H9 (cell line): ENCODE measurements around the gene DPH5. TPM values are rescaled to one million over a fixed set of nuclear protein-coding genes. Genes with fewer than 3 reads are reported as not detected.

ENCODE experiments used
- DNase-seq: peaks from one replicate; pipeline ENCODE4 v3.0.0-alpha.2; 2017
- H2AFZ ChIP-seq: one replicate; pipeline ENCODE4 v1.6.1; 2013; ENCODE audit warnings: mild to moderate bottlenecking, low read length, control low read depth, moderate library complexity
- H2AK5ac ChIP-seq: 2 replicates; pipeline ENCODE4 v1.6.1; 2013; ENCODE audit warnings: low read length, control low read depth, mixed read lengths; ENCODE audit not compliant: insufficient read length
- H2BK120ac ChIP-seq: one replicate; pipeline ENCODE4 v1.6.1; 2013; ENCODE audit warnings: low read depth, mild to moderate bottlenecking, low read length, control low read depth, inconsistent platforms; ENCODE audit not compliant: poor library complexity, severe bottlenecking
- H2BK12ac ChIP-seq: 2 replicates; pipeline ENCODE4 v1.6.1; 2013; ENCODE audit warnings: low read length, control low read depth, mixed read lengths, low read depth; ENCODE audit not compliant: insufficient read length
- H2BK15ac ChIP-seq: 2 replicates; pipeline ENCODE4 v1.6.1; 2013; ENCODE audit warnings: low read depth, low read length, control low read depth
- H2BK20ac ChIP-seq: one replicate; pipeline ENCODE4 v1.6.1; 2013; ENCODE audit warnings: low read depth, mild to moderate bottlenecking, low read length, control low read depth, inconsistent platforms; ENCODE audit not compliant: poor library complexity, severe bottlenecking
- H2BK5ac ChIP-seq: 2 replicates; pipeline ENCODE4 v1.6.1; 2013; ENCODE audit warnings: low read length, control low read depth, mixed read lengths; ENCODE audit not compliant: insufficient read length
- H3K14ac ChIP-seq: 2 replicates; pipeline ENCODE4 v1.6.1; 2013; ENCODE audit warnings: low read length, control low read depth; ENCODE audit not compliant: insufficient read depth
- H3K18ac ChIP-seq: 2 replicates; pipeline ENCODE4 v1.6.1; 2013; ENCODE audit warnings: low read depth, mild to moderate bottlenecking, mixed read lengths, low read length, control low read depth; ENCODE audit not compliant: insufficient read length
- H3K23ac ChIP-seq: 2 replicates; pipeline ENCODE4 v1.6.1; 2013; ENCODE audit warnings: low read length, control low read depth, mixed read lengths, low read depth; ENCODE audit not compliant: insufficient read length
- H3K23me2 ChIP-seq: 2 replicates; pipeline ENCODE4 v1.6.1; 2013; ENCODE audit warnings: low read depth, mild to moderate bottlenecking, mixed read lengths, low read length, control low read depth; ENCODE audit not compliant: insufficient read length, poor library complexity, severe bottlenecking
- H3K27ac ChIP-seq: 2 replicates; pipeline ENCODE4 v1.5.1; 2013; ENCODE audit warnings: low read length, control low read depth, mixed read lengths, low read depth; ENCODE audit not compliant: insufficient read length
- H3K27me3 ChIP-seq: 2 replicates; pipeline ENCODE4 v1.6.1; 2013; ENCODE audit warnings: low read length, control low read depth, inconsistent platforms; ENCODE audit not compliant: insufficient read depth
- H3K4ac ChIP-seq: 2 replicates; pipeline ENCODE4 v1.6.1; 2013; ENCODE audit warnings: low read depth, mild to moderate bottlenecking, control low read depth, inconsistent platforms, low read length, moderate library complexity
- H3K4me1 ChIP-seq: 2 replicates; pipeline ENCODE4 v1.6.1; 2013; ENCODE audit warnings: low read length, control low read depth, inconsistent platforms; ENCODE audit not compliant: insufficient read depth
- H3K4me2 ChIP-seq: 2 replicates; pipeline ENCODE4 v1.6.1; 2013; ENCODE audit warnings: low read length, control low read depth, mixed read lengths; ENCODE audit not compliant: insufficient read length, insufficient read depth
- H3K56ac ChIP-seq: 2 replicates; pipeline ENCODE4 v1.6.1; 2013; ENCODE audit warnings: low read depth, mild to moderate bottlenecking, mixed read lengths, low read length, control low read depth; ENCODE audit not compliant: insufficient read length
- H3K79me1 ChIP-seq: 2 replicates; pipeline ENCODE4 v1.6.1; 2013; ENCODE audit warnings: low read depth, mild to moderate bottlenecking, moderate library complexity, low read length, control low read depth, inconsistent platforms; ENCODE audit not compliant: insufficient read depth, poor library complexity, severe bottlenecking
- H3K79me2 ChIP-seq: 2 replicates; pipeline ENCODE4 v1.6.1; 2013; ENCODE audit warnings: low read length, control low read depth, inconsistent platforms; ENCODE audit not compliant: insufficient read depth
- H3K9ac ChIP-seq: 2 replicates; pipeline ENCODE4 v1.6.1; 2013; ENCODE audit warnings: low read length, control low read depth, mixed read lengths; ENCODE audit not compliant: insufficient read length; ENCODE audit errors: extremely low read depth
- H3K9me3 ChIP-seq: one replicate; pipeline ENCODE4 v1.6.1; 2013; ENCODE audit warnings: low read depth, low read length, inconsistent platforms; ENCODE audit not compliant: control insufficient read depth
- H3T11ph ChIP-seq: one replicate; pipeline ENCODE4 v1.6.1; 2013; ENCODE audit warnings: mild to moderate bottlenecking, low read length, control low read depth, inconsistent platforms
- H4K20me1 ChIP-seq: one replicate; pipeline ENCODE4 v1.6.1; 2013; ENCODE audit not compliant: control insufficient read depth, insufficient read length, insufficient read depth
- H4K5ac ChIP-seq: 2 replicates; pipeline ENCODE4 v1.6.1; 2013; ENCODE audit warnings: low read depth, mild to moderate bottlenecking, mixed read lengths, low read length, control low read depth; ENCODE audit not compliant: insufficient read length
- H4K8ac ChIP-seq: replicated peaks from 2 replicates; pipeline ENCODE4 v1.6.1; 2013; ENCODE audit warnings: low read length, control low read depth, mixed read lengths, low read depth; ENCODE audit not compliant: insufficient read length
- H4K91ac ChIP-seq: 2 replicates; pipeline ENCODE4 v1.6.1; 2013; ENCODE audit warnings: low read depth, mild to moderate bottlenecking, moderate library complexity, mixed read lengths, low read length, control low read depth; ENCODE audit not compliant: insufficient read length
- H3K27ac Mint-ChIP-seq, 3 experiments: 2 replicates in 2 of 3; 3 replicates in 1 of 3; pipeline ENCODE4 v1.8.0; 2020 to 2021; ENCODE audit warnings: mixed read lengths in 3 of 3, mild to moderate bottlenecking in 1 of 3, moderate library complexity in 1 of 3
- H3K27me3 Mint-ChIP-seq: 2 replicates; pipeline ENCODE4 v1.8.0; 2021; ENCODE audit warnings: low read depth, mild to moderate bottlenecking, moderate library complexity, mixed read lengths
- H3K36me3 Mint-ChIP-seq, 3 experiments: 2 replicates in 2 of 3; 3 replicates in 1 of 3; pipeline ENCODE4 v1.8.0; 2020 to 2021; ENCODE audit warnings: low read depth in 3 of 3, mixed read lengths in 3 of 3; ENCODE audit not compliant: insufficient read depth in 1 of 3
- H3K4me1 Mint-ChIP-seq, 2 experiments: 2 replicates each; pipeline ENCODE4 v1.8.0; 2020; ENCODE audit warnings: mixed read lengths in 2 of 2
- H3K4me3 Mint-ChIP-seq, 2 experiments: 2 replicates in 1 of 2; 3 replicates in 1 of 2; pipeline ENCODE4 v1.8.0; 2020 to 2021; ENCODE audit warnings: mild to moderate bottlenecking in 2 of 2, mixed read lengths in 2 of 2, moderate library complexity in 1 of 2
- H3K9me3 Mint-ChIP-seq, 2 experiments: 2 replicates in 1 of 2; 3 replicates in 1 of 2; pipeline ENCODE4 v1.8.0; 2020; ENCODE audit warnings: mild to moderate bottlenecking in 2 of 2, mixed read lengths in 2 of 2, moderate library complexity in 1 of 2
- CTCF ChIP-seq: fragments of 200-600 bp; sonication (generic); conservative IDR thresholded peaks from 3 replicates; pipeline ENCODE4 v1.8.0; 2021; ENCODE audit warnings: antibody characterized with exemption, mild to moderate bottlenecking
- WGBS: extraction: QIAGEN DNeasy Blood & Tissue Kit; methylation state at CpG from one replicate; pipeline ENCODE4 v1.1.7; 2013; ENCODE audit warnings: missing lambda C conversion rate, low lambda C conversion rate, mixed read lengths; ENCODE audit not compliant: insufficient read length; ENCODE audit errors: extremely low coverage; 5-methylcytosine and 5-hydroxymethylcytosine counted together
- total RNA-seq: library from RNA; stranded (reverse); gene quantifications from 2 replicates; pipeline ENCODE4 v1.2.1, GENCODE V29; 2021

Gene DPH5
- total RNA-seq, 1 experiment from 2014 or later = 49.4 TPM

- WGBS = no CpG with 5 or more reads among the region's 1 CpG
- Histone ChIP-seq H3K79me2 (no peaks in the 10 kb centered on the region), H2BK12ac (no peak overlapping the region), H4K91ac (no peak overlapping the region), H3K27ac (no peak overlapping the region), H3T11ph (no peak overlapping the region), H4K20me1 (no peaks in the 10 kb centered on the region), H3K9me3 (no peaks in the 10 kb centered on the region), H3K18ac (no peak overlapping the region), H3K9ac (no peak overlapping the region), H3K14ac (no peak overlapping the region), H2BK20ac (no peak overlapping the region), H3K56ac (no peak overlapping the region), H3K4ac (no peak overlapping the region), H2BK5ac (no peak overlapping the region), H3K79me1 (no peaks in the 10 kb centered on the region), H4K5ac (no peak overlapping the region), H3K23me2 (no peaks in the 10 kb centered on the region), H3K27me3 (no peaks in the 10 kb centered on the region), H3K4me1 (peaks cover 9% of the 10 kb centered on the region; the same call in 1 of the 2 replicates), H4K8ac (no peak overlapping the region), H2BK15ac (no peak overlapping the region), H2AK5ac (no peak overlapping the region), H2AFZ (no peak overlapping the region), H3K23ac (no peak overlapping the region), H3K4me2 (no peak overlapping the region), H2BK120ac (no peak overlapping the region)
- DNase-seq = no peak
- Mint-ChIP-seq H3K27me3 (no peaks in the 10 kb centered on the region), H3K4me1 (peaks cover 33 to 36% of the 10 kb centered on the region in 2 experiments), H3K4me3 (no peak overlapping the region), H3K27ac (no peak overlapping the region), H3K36me3 (peaks cover 10 to 14% (median 11%) of the 10 kb centered on the region in 3 experiments; a peak in 6 of 7 replicates), H3K9me3 (no peaks in the 10 kb centered on the region)
- no peak for TF ChIP-seq CTCF
Observed at GRCh38 chr1:100955322-100955721, 70.3 kb downstream of the DPH5 start.
